ENCODE measurements around the gene SEMA5B.

- TF ChIP-seq, protein P1, sequence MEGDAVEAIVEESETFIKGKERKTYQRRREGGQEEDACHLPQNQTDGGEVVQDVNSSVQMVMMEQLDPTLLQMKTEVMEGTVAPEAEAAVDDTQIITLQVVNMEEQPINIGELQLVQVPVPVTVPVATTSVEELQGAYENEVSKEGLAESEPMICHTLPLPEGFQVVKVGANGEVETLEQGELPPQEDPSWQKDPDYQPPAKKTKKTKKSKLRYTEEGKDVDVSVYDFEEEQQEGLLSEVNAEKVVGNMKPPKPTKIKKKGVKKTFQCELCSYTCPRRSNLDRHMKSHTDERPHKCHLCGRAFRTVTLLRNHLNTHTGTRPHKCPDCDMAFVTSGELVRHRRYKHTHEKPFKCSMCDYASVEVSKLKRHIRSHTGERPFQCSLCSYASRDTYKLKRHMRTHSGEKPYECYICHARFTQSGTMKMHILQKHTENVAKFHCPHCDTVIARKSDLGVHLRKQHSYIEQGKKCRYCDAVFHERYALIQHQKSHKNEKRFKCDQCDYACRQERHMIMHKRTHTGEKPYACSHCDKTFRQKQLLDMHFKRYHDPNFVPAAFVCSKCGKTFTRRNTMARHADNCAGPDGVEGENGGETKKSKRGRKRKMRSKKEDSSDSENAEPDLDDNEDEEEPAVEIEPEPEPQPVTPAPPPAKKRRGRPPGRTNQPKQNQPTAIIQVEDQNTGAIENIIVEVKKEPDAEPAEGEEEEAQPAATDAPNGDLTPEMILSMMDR (IDR thresholded peaks at IDR 0.05) = no peak
- TF ChIP-seq POLR2A (IDR thresholded peaks at IDR 0.05) = no peak
These were observed 61.5 kb downstream of the SEMA5B start for GRCh38 chr3:122966045-122966444.
